WTC11 (cell line): ENCODE data around the gene LTBP1. TPM values are rescaled to one million over a fixed set of nuclear protein-coding genes. Genes with fewer than 3 reads are reported as not detected.
A peak's percentile ranks its signal among the peaks of the same experiment; 100 is the strongest.

ENCODE experiments used
- ATAC-seq: fragments of 200-7000 bp; cut with Tn5 transposase; 2 replicates; pipeline ENCODE4 v1.10.0; 2021; ENCODE audit warnings: mild to moderate bottlenecking, moderate library complexity
- CTCF ChIA-PET: fragments of 300-600 bp; sonication (Branson Sonifier 250); formaldehyde crosslinking; loops from one replicate; lab custom pipeline; 2021; ENCODE audit warnings: antibody characterized with exemption; lab: Charles Lee
- POLR2A ChIA-PET: fragments of 350-600 bp; sonication (Branson Sonifier 250); formaldehyde crosslinking; loops from one replicate; lab custom pipeline; 2021; ENCODE audit warnings: antibody characterized with exemption; lab: Charles Lee
- DNase-seq: peaks from one replicate; pipeline ENCODE4 v3.0.0; 2021; ENCODE audit warnings: low spot score
- H3K27ac Mint-ChIP-seq: 2 replicates; pipeline ENCODE4 v1.8.0; 2021; ENCODE audit warnings: mixed read lengths
- H3K27me3 Mint-ChIP-seq: 2 replicates; pipeline ENCODE4 v1.8.0; 2021; ENCODE audit warnings: low read depth, mild to moderate bottlenecking, moderate library complexity, mixed read lengths
- H3K36me3 Mint-ChIP-seq: 2 replicates; pipeline ENCODE4 v1.8.0; 2021; ENCODE audit warnings: mixed read lengths
- H3K4me1 Mint-ChIP-seq: 2 replicates; pipeline ENCODE4 v1.8.0; 2022; ENCODE audit warnings: mixed read lengths
- H3K4me3 Mint-ChIP-seq: 2 replicates; pipeline ENCODE4 v1.8.0; 2021; ENCODE audit warnings: mild to moderate bottlenecking, moderate library complexity, mixed read lengths
- H3K9me3 Mint-ChIP-seq: 2 replicates; pipeline ENCODE4 v1.8.0; 2021; ENCODE audit warnings: mixed read lengths
- ATF3 ChIP-seq: sonication (generic); formaldehyde crosslinking; conservative IDR thresholded peaks from 2 replicates; pipeline ENCODE4 v1.8.1; 2022; ENCODE audit warnings: mild to moderate bottlenecking, missing genetic modification reagents
- CREB1 ChIP-seq: sonication (generic); formaldehyde crosslinking; IDR thresholded peaks from 2 replicates; pipeline ENCODE4 v1.8.0; 2023; ENCODE audit warnings: mild to moderate bottlenecking, missing genetic modification reagents
- CTCF ChIP-seq: fragments of 200-600 bp; IDR thresholded peaks from 2 replicates; pipeline ENCODE4 v1.8.0; 2022; ENCODE audit warnings: antibody characterized with exemption
- ERG ChIP-seq: fragments of 250-450 bp; sonication (Bioruptor Pico); IDR thresholded peaks from 2 replicates; pipeline ENCODE4 v1.8.0; 2021; ENCODE audit warnings: mild to moderate bottlenecking
- PRDM15 ChIP-seq: sonication (generic); formaldehyde crosslinking; IDR thresholded peaks from 2 replicates; pipeline ENCODE4 v1.8.0; 2022; ENCODE audit warnings: missing genetic modification reagents
- RELA ChIP-seq: sonication (generic); formaldehyde crosslinking; IDR thresholded peaks from 2 replicates; pipeline ENCODE4 v1.8.1; 2022; ENCODE audit warnings: missing genetic modification reagents, mild to moderate bottlenecking, borderline replicate concordance
- SOX15 ChIP-seq: fragments of 250-450 bp; sonication (Bioruptor Pico); IDR thresholded peaks from 2 replicates; pipeline ENCODE4 v1.9.0; 2021; ENCODE audit warnings: mild to moderate bottlenecking
- STAT6 ChIP-seq: sonication (generic); formaldehyde crosslinking; conservative IDR thresholded peaks from 2 replicates; pipeline ENCODE4 v1.8.1; 2023; ENCODE audit warnings: mild to moderate bottlenecking, low read depth, missing genetic modification reagents, moderate library complexity
- ZNF263 ChIP-seq: sonication (generic); formaldehyde crosslinking; IDR thresholded peaks from 2 replicates; pipeline ENCODE4 v1.8.1; 2022; ENCODE audit warnings: low read depth, mild to moderate bottlenecking, moderate library complexity, missing genetic modification reagents
- ZNF281 ChIP-seq: sonication (generic); formaldehyde crosslinking; IDR thresholded peaks from 2 replicates; pipeline ENCODE4 v1.8.0; 2023; ENCODE audit warnings: mild to moderate bottlenecking, missing genetic modification reagents
- ZNF317 ChIP-seq: sonication (generic); formaldehyde crosslinking; IDR thresholded peaks from 2 replicates; pipeline ENCODE4 v1.8.1; 2023; ENCODE audit warnings: low read depth, mild to moderate bottlenecking, moderate library complexity, missing genetic modification reagents, borderline replicate concordance
- ZNF423 ChIP-seq: fragments of 250-450 bp; sonication (Bioruptor Pico); IDR thresholded peaks from 2 replicates; pipeline ENCODE4 v2.1.2; 2022; ENCODE audit warnings: mild to moderate bottlenecking, moderate library complexity
- total RNA-seq: library from RNA; stranded (reverse); gene quantifications from 3 replicates; pipeline ENCODE4 v1.2.3, GENCODE V29; 2021

LTBP1 gene
- total RNA-seq, 1 experiment from 2014 or later, result 33.6 TPM

- TF ChIP-seq ZNF281 (CRISPR knock-in tag) (no peak), PRDM15 (CRISPR knock-in tag) (no peak), CREB1 (no peak)
Measured at GRCh38 chr2:33134086-33134771, 187.5 kb downstream of the LTBP1 start (continued).

- Mint-ChIP-seq H3K27ac (peak overlapping the region; percentile 55; the same call in 1 of the 2 replicates), H3K36me3 (no peaks in the 10 kb centered on the region), H3K4me3 (no peak overlapping the region), H3K27me3 (no peaks in the 10 kb centered on the region), H3K4me1 (peaks cover 36% of the 10 kb centered on the region), H3K9me3 (no peaks in the 10 kb centered on the region)
- TF ChIP-seq ZNF263, result no peak
- CTCF ChIA-PET, result no interaction called here
- no peak for DNase-seq
- POLR2A ChIA-PET, result no interaction called here
- no peak for ATAC-seq
Measured at GRCh38 chr2:33134791-33135560, 188.2 kb downstream of the LTBP1 start.

GRCh38 chr2:33135645-33136044, 188.9 kb downstream of the LTBP1 start:
- Mint-ChIP-seq H3K4me1 (peaks cover 36% of the 10 kb centered on the region), H3K27me3 (no peaks in the 10 kb centered on the region), H3K4me3 (no peak overlapping the region), H3K36me3 (no peaks in the 10 kb centered on the region), H3K27ac (no peak overlapping the region), H3K9me3 (no peaks in the 10 kb centered on the region)
- POLR2A ChIA-PET, result no interaction called here
- TF ChIP-seq ZNF263, result no peak
- no peak for TF ChIP-seq STAT6
- no peak for TF ChIP-seq ATF3 (CRISPR knock-in tag)
- no peak for TF ChIP-seq RELA
- TF ChIP-seq ZNF423 (CRISPR knock-in tag), result no peak
- TF ChIP-seq ERG (CRISPR knock-in tag), result no peak
- no peak for TF ChIP-seq CTCF
- TF ChIP-seq ZNF317 (CRISPR knock-in tag), result no peak
- TF ChIP-seq SOX15, result no peak
- CTCF ChIA-PET, result no interaction called here
- ATAC-seq (no peak), DNase-seq (no peak)
